GM19467 (cell line): Measurements from ENCODE around the gene ACAD10.
"Not testable (repeated sequence)": the region's sequence is repeated elsewhere in the genome, so short reads cannot be mapped to it uniquely, and the experiment has no call there.

ENCODE experiments used
- ATAC-seq: cut with Tn5 transposase; IDR thresholded peaks from one replicate; pipeline ENCODE4 v1.9.1; 2021; ENCODE audit warnings: mild to moderate bottlenecking, moderate library complexity; ENCODE audit not compliant: unreplicated experiment

ACAD10 gene

DNA sequence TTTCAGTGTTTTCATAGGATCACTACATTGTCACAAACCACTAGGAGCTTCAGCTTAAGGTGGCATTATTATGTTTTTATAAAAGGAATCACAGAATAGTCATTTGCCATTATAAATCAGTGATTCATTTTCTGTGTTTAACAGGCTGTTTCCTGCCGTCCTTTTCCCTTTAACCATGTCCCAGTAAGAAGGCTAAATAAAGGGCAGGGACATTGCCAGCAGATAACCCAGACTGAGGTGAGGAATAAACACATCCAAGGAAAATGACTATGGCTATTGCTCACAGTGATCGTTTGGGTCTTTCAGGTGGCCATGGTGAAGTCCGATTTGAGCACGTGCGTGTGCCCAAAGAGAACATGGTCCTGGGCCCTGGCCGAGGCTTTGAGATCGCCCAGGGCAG is 63.0 kb downstream of the ACAD10 start:
- no peak for ATAC-seq

DNA sequence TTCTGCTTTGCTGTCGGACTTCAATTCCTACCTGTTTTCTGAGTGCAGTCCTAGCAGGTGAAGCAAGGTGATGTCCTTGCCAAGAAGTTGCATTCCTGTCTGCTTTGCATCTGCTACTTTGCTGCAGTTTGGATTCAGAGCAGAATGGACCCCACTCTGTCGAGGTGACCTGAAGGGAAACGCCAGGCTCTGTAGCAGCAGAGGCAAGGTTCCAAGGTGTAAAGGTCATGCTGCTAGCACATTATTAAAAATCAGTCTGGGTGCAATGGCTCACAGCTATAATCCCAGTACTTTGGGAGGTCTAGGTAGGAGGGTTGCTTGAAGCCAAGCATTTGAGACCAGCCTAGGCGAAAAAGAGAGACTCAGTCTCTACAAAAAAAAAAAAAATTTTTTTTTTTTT is 63.5 kb downstream of the ACAD10 start:
- no peak for ATAC-seq

DNA sequence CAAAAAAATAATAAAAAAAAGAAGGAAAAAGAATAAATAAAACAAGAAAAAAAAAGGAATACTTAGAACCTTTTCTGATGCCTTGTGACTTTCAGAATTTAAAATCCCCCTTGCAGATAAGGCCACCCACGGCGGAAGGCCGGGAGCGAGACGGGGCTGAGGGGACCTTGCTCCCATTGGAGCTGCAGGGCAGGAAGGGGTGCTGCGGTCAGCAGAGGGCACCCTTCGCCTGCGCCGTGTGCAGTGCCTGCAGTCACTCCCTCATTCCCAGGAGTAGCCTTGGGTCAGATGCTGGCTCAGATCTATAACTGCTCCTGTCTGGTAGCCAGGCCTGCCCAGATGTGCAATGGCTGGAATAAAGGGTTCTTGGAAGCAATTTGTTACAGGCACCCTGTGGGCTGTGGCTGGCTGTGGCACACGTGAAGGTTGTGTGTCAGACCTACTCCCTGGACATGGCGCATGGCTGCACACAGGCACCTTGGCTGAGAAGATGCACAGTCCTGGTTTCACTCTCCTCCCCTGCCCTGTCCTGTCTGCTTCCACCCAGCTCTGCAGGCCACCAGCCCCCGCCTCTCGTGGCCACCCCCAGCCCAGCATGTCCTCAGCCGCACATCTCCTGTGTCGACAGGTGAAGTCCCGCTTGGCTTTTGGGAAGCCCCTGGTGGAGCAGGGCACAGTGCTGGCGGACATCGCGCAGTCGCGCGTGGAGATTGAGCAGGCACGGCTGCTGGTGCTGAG is 67.5 kb downstream of the ACAD10 start:
- ATAC-seq, result no peak

DNA sequence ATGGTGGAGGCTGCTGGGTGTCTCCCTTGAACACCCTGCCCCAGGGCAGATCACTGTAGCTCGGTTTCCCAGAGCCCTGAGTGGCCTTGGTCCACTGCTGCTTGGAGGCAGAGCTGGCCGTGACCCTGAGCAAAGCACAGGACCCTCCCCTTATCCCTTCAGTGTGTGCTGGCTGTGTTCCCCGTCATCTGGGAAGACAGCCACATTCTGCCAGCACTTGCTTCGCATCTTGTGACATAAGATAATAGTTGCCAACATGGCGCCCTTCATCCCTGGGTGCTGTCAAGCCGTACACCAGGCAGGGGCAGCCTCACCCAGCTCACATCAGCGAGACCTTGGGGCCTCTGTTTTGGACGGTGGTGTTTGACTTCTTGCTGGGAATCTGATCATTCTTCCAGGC is 68.8 kb downstream of the ACAD10 start:
- ATAC-seq, result no peak

DNA sequence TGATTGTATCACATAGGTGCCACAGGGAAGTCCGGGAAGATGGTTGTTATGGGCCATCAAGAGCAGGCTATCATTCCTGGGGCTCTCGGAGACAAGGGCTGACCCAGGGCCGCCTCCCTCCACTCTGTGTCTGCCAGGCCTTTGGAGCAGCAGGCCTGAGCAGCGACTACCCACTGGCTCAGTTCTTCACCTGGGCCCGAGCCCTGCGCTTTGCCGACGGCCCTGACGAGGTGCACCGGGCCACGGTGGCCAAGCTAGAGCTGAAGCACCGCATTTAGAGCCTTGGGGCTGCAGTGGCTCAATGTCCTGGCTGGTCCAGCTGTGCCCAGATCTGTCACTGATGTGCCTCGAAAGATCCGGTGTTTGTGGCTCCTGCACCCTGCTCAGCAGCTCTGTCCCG is 70.3 kb downstream of the ACAD10 start:
- ATAC-seq, result no peak

DNA sequence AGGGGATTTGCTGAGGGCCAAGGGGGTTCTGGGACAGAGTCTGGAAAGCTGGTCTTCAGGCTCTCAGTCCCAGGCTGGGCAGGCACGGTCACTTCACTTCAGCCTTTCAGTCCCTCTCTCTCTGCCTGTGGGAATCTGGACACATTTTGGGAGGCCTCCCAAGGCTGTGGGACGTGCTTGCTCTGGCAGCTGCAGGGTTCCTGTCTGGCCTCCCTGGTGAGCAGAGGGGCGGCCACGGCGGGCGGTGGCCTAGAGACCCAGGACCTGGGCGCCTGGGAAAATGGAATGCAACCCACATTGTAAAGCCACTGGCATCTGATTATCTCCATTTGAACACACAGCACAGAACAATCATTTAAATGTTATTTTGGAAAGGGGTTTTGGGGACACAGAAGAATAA is 70.8 kb downstream of the ACAD10 start:
- ATAC-seq, result no peak

DNA sequence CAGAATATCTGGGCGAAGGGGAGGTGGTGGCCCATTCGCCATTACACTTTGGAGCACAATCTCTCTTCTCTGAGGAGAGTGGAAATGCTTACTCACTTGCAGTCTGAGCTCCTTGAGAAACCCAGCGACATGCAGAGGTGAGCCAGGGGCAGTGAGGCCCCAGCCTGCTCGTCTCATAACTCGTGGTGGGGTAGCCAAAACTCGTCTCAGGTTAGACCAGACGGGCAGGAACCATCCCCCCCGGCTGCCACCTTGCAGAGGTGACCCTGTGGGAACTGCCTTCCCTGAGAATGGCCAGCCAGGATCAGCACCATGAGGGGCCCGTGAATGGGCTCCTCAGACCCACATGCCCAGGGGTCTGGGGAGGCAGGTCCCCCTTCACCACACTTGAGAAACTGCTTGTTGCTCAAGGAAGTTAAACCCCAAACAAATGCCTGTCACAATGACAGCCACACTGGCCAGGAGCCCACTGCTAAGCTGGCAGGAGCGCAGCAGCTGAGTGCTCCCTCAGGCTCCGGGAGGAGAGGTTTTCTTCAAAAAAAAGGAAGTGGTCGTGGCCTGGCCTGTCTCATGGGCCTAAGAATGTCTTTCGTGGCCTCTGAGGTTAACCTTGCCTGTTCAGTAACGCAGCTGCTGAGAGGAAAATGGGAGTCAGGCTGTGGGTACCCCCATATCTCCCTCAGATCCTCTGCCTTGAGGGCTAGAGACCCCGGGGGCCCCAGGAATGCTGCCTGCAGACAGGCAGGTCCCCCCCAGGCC is 71.7 kb downstream of the ACAD10 start:
- no peak for ATAC-seq

DNA sequence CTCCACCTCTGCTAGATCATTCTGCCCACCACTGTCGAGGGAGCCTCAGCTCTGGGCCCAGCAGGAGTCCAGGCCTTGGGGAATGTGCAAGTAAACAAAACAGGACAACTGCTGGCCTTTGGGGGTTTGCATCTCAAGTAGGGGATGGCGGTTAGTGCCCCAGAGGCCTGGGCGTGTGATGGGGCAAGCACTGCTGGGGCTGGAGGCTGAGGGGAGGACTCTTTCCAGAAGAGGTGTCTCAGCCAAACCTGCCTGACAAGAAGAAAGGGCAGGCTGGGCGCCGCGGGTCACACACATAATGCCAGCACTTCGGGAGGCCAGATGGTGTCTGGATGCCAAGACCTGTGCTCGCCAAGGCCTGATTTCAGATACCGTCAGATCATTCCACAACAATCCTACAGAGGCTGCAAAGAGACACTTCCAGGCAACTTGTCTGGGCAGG is 72.3 kb downstream of the ACAD10 start:
- ATAC-seq, result no peak

DNA sequence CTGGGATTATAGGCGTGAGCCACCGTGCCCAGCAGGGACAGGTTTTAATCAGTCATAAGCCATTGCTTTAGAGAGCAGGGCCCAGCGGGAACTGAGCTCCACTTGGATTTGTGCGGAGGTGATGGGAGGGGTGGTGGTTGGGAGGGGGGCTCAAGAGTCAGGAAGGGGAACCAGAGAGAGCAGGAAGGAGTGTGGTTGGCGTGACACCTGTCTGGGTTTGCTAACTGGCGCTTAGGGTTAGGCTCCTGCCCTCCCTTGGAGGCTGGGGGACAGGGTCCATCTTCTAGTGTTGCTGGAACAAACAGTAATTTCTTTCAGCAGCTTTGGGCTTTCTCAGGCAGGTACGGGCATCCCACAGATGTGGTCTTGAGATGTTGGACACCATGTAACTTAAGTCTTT is 73.4 kb downstream of the ACAD10 start:
- ATAC-seq, result no peak

DNA sequence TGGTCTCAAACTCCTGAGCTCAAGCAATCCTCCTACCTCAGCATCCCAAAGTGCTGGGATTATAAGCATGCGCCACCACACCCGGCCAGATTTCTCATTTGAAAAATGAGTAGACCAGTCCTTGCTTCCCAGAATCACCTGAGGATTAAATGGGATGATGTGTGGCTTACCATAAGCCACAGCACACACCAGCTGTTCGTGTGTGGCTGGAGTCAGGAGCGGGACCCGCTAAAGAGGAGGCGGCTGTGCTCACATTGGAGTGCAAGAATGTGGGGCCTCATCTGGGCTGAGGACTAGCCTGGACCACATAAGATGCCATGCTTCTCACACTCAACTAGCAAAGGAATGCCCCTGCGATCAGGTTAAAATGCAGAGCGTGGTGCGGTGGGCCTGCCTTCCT is 74.1 kb downstream of the ACAD10 start:
- no peak for ATAC-seq

DNA sequence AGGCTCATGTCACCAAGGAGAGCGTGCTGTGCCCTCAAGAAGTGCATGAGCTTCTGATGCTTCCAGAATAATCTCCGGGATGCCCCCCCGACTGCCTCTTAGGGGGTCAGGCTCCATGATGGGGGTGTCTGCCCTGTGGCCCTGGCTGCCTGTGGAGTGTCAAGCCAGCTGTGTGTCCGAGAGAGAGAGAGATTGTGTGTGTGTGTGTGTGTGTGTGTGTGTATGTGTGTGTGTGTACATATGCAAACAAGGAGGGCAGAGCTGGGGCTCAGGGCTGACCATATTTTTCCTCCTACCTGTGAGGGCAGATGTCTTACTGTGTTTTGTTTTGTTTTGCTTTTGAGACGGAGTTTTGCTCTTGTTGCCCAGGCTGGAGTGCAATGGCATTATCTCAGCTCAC is 75.2 kb downstream of the ACAD10 start:
- ATAC-seq, result no peak

DNA sequence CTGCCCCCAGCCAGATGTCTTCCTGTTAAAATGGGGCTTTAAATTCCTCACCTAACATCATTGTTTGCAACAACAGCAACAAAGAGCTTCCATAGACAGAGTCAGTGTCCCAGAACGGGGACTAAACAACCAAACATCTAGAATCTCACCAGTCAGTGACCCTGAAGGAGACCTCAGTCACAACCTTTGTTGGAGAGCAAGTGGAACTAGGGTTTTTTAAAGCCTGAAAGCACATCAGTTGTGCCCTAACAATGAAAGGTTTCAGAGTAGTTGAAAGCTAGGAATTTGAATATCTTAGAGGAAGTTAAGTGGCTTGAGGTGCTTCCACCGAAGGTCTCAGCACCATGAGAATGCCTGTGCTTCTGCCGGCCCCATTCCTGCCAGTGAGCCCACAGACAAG is 75.9 kb downstream of the ACAD10 start:
- no peak for ATAC-seq

DNA sequence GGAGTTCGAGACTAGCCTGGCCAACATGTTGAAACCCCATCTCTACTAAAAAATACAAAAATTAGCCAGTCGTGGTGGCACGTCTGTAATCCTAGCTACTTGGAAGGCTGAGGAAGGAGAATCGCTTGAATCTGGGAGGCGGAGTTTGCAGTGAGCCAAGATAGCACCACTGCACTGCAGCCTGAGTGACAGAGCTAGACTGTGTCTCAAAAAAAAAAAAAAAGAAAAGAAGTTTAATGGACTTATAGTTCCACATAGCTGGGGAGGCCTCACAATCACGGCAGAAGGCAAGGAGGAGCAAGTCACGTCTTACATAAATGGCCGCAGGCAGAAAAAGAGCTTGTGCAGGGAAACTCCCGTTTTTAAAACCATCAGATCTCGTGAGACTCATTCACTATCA is 77.7 kb downstream of the ACAD10 start:
- ATAC-seq, result not testable (repeated sequence)

DNA sequence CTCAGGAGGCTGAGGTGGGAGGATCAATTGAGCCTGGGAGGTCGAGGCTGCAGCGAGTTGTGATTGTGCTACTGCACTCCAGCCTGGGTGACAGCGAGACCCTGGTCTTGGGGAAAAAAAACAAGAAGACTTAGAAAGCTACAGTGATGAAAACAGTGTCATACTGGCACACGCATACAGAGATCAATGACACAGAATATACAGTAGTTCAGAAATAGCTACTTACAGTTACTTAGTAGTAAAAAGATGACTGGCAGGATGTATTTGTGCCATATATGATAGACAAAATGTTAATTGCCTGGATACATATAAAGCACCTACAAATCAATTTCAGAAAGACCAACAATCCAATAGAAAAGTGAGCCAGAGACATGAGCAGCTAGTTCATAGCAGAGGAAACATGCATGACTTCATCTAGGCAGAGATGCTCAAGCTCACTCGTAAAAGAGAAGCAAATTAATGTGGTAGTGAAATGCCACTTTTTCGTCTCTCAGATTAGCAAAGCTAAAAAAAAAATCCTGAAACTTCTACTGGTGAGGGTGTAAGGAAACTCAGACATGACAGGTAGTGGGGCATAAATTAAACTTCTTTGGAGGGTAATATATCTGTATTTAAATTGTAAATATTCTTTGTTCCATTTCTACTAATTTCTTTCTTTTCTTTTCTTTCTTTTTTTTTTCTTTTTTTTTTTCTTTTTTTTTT is 78.4 kb downstream of the ACAD10 start:
- ATAC-seq, result no peak

DNA sequence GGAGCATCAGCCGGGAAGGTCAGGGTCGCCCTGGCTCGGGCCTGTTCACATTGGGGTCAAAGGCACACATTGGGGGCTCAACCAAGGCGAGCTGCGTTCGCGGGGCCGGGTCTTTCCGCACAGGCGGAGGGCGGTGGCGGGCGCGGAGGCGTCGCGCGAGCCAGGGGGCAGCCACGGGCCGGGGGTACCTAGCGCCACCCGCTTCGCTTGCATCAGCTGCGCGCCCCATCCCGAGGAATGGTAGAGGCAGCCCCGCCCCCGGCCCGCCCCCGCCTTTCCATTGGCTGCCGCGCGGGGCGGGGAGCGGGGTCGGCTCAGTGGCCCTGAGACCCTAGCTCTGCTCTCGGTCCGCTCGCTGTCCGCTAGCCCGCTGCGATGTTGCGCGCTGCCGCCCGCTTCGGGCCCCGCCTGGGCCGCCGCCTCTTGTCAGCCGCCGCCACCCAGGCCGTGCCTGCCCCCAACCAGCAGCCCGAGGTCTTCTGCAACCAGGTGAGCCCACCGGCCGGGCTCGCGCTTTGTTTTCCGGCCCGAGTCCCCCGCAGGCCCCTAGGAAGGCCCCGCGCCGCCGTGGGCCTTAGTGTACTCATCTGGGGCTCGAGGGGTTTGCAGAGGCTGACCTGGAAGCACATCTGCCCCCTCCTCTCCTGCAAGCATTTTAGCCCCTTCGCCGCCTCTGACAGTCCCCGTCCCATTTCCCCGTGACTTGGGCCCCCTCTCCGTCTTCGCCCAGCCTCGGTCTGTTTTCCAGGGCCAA is 80.9 kb downstream of the ACAD10 start, which contains the start of gene ALDH2:
Gene ALDH2 (plus strand): TSS at position 326 of the 754 bp plus-strand sequence. CDS start 50 bp downstream, at position 376.
- ATAC-seq, result no peak

DNA sequence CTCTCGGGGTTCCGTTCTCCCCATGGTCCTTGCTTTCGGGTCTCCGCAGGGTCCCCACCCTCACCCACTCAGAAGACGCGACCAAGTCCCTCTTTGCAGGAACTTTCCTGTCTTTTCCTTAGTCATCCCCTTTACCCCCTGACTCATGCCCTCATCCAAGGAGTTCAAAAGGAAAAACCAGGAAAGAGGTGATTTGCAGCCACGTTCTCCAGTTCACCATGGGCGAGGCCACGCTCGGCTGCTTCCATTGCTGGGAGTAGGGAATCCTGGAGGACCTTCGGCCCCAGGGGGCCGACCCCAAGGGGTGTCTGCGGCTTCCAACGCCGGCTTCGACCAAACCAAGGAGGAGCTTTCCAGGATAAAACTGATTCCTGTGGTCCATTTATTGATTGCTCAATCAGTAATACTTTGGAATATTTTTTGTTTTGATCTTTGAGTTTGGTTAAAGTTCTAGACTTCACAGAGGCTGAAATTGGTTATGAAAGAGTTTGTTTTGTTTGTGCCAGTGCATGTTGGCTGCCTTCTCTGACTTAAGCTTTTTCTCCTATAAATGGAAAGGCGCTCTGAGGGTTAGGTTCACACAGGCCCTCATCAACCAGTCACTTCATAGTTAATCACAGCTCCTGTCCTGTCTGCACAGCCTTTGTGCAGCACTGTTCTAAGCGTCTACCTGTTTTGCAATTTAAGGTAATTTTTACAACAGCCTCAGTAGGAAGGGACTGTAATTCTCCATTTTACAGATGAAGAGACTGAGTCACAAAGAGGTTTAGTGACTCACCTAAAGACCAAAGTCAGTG is 81.7 kb downstream of the ACAD10 start:
- ATAC-seq, result no peak

DNA sequence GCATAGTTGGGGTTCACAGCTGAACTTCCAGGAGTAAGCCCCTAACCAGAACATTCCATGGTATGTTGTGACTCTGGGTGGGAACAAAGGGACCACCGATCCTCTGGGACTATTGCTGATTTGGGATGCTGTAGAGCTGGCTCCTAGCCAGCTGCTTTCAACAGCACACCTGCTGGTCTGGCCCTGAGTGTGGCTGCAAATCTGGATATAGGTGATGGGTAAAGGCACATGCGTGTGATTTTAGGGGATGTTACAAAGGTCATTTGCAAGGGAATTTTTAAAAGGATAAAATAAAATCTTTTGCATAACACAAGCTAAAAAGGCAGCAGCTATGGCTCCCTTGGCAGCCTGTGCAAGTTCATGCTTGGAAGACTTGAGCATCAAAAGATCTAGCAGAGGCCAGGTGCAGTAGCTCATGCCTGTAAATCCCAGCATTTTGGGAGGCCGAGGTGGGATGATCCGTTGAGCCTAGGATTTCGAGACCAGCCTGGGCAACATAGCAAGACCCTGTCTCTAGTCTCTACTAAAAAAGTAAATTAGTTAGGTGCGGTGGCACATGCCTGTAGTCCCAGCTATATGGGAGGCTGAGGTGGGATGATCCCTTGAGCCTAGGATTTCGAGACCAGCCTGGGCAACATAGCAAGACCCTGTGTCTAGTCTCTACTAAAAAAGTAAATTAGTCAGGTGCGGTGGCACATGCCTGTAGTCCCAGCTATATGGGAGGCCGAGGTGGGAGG is 82.5 kb downstream of the ACAD10 start:
- no peak for ATAC-seq

DNA sequence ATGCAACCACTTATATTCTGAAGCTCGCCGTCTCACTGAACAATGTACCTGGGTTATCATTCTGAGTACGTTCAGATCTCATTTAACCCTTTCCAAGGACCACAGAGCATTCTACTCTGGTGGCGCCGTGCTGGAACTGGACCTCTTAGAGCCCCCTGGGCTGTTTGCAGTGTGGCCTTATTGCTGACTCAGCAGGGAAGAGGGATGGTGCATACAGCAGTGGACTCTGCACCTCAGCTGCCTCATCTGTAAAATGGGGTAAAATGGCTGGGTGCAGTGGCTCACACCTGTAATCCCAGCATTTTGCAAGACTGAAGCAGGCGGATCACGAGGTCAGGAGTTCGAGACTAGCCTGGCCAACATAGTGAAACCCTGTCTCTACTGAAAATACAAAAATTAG is 83.7 kb downstream of the ACAD10 start:
- ATAC-seq, result no peak

DNA sequence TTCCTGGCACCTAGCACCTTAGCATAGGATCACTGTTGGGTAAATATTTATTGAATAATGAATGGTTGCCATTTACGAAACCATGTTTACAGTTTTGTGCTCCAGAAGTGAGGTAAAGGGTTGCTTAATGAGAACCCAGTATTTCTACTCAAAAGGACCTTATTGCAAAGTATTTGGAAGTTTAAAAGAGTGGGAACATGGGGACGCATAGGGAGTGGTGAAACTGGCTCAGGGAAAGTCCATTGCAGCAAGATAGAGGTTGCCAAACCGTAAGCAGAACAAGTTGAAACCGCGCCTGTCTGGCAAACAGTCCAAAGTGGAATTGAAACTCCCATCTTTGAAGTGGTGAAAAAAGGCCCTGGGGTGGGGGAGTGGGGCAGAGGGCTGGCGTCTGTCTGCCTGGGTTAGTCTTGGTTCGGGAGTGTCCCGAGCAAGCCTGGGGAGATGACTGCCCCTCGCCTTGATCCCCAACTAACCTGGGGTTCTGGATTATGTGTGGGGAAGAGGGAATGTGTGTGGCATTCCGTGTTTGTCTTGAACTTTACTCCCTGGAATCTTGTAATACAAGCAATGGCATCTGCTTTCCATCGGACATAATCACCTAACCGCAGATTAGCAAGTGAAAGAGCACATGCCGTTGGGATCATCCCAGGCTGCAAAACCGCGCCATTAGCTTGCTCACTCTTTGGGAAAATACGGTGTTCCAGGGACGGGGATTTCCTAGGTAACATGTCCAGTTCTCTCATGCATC is 88.1 kb downstream of the ACAD10 start:
- no peak for ATAC-seq
